Osteoblast (primary cell): ENCODE data around the gene WBP1L. TPM values are rescaled to one million over a fixed set of nuclear protein-coding genes. Genes with fewer than 3 reads are reported as not detected.
"Not testable (repeated sequence)": the region's sequence is repeated elsewhere in the genome, so short reads cannot be mapped to it uniquely, and the experiment has no call there.

Source experiments
- DNase-seq: peaks from one replicate; pipeline ENCODE4 v3.0.0; 2011; ENCODE audit warnings: low spot score, mixed read lengths; ENCODE audit not compliant: insufficient read length; ENCODE audit errors: missing footprints
- H2AFZ ChIP-seq: 2 replicates; pipeline ENCODE4 v1.6.0; 2011; ENCODE audit warnings: mild to moderate bottlenecking, low read length
- H3K27ac ChIP-seq: 2 replicates; pipeline ENCODE4 v1.5.1; 2011; ENCODE audit warnings: mild to moderate bottlenecking, low read depth, low read length, moderate library complexity
- H3K27me3 ChIP-seq: 2 replicates; pipeline ENCODE4 v1.6.0; 2012; ENCODE audit warnings: mild to moderate bottlenecking, control low read depth, inconsistent platforms, low read length, moderate library complexity; ENCODE audit not compliant: insufficient read depth
- H3K36me3 ChIP-seq: 2 replicates; pipeline ENCODE4 v1.5.1; 2011; ENCODE audit warnings: mild to moderate bottlenecking, low read length, control low read depth, moderate library complexity; ENCODE audit not compliant: insufficient read depth
- H3K4me1 ChIP-seq: 2 replicates; pipeline ENCODE4 v1.5.1; 2011; ENCODE audit warnings: mild to moderate bottlenecking, low read length, control low read depth, moderate library complexity; ENCODE audit not compliant: insufficient read depth
- H3K4me2 ChIP-seq: 2 replicates; pipeline ENCODE4 v1.6.0; 2011; ENCODE audit warnings: mild to moderate bottlenecking, low read length; ENCODE audit not compliant: insufficient read depth
- H3K4me3 ChIP-seq: fragments of 200-600 bp; sonication (generic); 3 replicates; pipeline ENCODE4 v1.5.1; 2012; ENCODE audit warnings: mild to moderate bottlenecking, low read length, inconsistent platforms; ENCODE audit not compliant: insufficient read depth
- H3K79me2 ChIP-seq: 2 replicates; pipeline ENCODE4 v1.6.0; 2012; ENCODE audit warnings: mild to moderate bottlenecking, low read length, control low read depth, inconsistent platforms; ENCODE audit not compliant: insufficient read depth
- H3K9me3 ChIP-seq: 2 replicates; pipeline ENCODE4 v1.5.1; 2011; ENCODE audit warnings: low read depth, low read length, control low read depth
- H4K20me1 ChIP-seq: 2 replicates; pipeline ENCODE4 v1.6.0; 2012; ENCODE audit warnings: mild to moderate bottlenecking, low read length, control low read depth; ENCODE audit not compliant: insufficient read depth
- total RNA-seq: library from RNA; depleted of rRNA; stranded (reverse); fragments of >200 nt; gene quantifications from 2 replicates; pipeline ENCODE4 v1.2.3, GENCODE V29; 2012
- TF ChIP-seq, protein P1 (sequence below): IDR thresholded peaks from 2 replicates; pipeline ENCODE4 v1.5.1; 2011; ENCODE audit warnings: mild to moderate bottlenecking, low read depth, low read length, moderate library complexity; ENCODE audit errors: extremely low read depth

The WBP1L gene
- total RNA-seq, 1 donor, result 76.4 TPM

DNA sequence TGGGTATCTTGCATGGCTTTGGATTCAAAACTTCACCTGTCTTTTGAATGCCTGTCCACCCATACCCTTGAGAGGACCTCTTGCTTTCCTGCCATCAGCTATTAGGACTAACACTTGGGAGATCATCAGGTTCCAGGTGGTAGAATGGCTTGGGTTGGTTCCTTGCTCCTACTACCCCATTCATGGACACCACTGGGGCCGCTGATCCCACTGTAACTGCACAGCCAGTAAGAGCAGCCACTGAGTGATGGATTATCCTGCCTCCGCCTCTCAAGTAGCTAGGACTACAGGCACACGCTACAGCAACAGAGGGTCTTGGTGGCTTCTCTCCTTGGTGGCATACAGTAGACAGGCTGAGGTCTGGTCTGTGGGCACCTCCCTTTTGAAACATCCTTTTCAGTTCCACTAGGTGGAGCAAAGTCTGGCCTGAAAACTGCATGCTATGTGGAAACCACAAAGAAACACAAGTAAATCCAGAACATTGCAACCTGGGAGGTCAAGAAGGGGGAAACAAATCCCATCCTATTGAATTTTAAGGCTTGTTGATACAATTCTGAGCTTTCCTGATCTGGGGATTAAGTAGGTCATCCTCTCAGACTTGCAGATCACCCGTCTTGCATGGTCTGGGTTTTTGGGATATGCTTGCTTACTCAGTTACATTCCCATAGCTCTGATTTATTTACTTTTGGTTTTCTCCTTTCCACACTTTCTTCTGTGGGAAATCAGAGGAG is 9.4 kb downstream of the WBP1L start:
- H3K27me3 ChIP-seq, result no peaks in the 10 kb centered on the region
- peaks cover 82% of the 10 kb centered on the region for H3K79me2 ChIP-seq
- TF ChIP-seq, protein P1, sequence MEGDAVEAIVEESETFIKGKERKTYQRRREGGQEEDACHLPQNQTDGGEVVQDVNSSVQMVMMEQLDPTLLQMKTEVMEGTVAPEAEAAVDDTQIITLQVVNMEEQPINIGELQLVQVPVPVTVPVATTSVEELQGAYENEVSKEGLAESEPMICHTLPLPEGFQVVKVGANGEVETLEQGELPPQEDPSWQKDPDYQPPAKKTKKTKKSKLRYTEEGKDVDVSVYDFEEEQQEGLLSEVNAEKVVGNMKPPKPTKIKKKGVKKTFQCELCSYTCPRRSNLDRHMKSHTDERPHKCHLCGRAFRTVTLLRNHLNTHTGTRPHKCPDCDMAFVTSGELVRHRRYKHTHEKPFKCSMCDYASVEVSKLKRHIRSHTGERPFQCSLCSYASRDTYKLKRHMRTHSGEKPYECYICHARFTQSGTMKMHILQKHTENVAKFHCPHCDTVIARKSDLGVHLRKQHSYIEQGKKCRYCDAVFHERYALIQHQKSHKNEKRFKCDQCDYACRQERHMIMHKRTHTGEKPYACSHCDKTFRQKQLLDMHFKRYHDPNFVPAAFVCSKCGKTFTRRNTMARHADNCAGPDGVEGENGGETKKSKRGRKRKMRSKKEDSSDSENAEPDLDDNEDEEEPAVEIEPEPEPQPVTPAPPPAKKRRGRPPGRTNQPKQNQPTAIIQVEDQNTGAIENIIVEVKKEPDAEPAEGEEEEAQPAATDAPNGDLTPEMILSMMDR, result peak; percentile 73
- H2AFZ ChIP-seq, result no peak overlapping the region
- peak overlapping the region; percentile 74 for H3K4me2 ChIP-seq
- peak; percentile 59 for DNase-seq
- H3K27ac ChIP-seq, result peak overlapping the region; percentile 99
- H4K20me1 ChIP-seq, result peaks cover 10% of the 10 kb centered on the region
- peaks cover 37% of the 10 kb centered on the region for H3K4me1 ChIP-seq
- no peaks in the 10 kb centered on the region for H3K36me3 ChIP-seq
- H3K9me3 ChIP-seq, result no peaks in the 10 kb centered on the region
- peak overlapping the region; percentile 41 for H3K4me3 ChIP-seq

DNA sequence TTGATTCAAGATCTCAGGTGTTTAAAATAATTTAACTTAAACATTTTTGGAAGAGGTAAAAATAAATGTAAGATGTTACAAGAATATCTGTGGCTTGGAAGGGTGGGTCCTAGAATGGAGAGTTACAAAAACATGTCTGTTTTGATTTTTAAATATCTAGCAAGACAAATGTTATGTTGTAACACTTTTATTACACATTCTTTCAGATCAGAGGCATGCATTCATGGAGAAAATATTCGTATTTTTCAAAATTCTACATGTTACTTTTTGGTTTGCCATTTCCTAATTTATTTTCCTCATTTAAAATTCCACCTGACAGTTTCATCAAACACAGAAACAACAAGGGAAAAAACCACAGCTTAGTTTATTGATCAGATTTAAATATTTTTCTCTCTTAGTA is 10.0 kb downstream of the WBP1L start:
- peak overlapping the region; percentile 74 for H3K4me2 ChIP-seq

DNA sequence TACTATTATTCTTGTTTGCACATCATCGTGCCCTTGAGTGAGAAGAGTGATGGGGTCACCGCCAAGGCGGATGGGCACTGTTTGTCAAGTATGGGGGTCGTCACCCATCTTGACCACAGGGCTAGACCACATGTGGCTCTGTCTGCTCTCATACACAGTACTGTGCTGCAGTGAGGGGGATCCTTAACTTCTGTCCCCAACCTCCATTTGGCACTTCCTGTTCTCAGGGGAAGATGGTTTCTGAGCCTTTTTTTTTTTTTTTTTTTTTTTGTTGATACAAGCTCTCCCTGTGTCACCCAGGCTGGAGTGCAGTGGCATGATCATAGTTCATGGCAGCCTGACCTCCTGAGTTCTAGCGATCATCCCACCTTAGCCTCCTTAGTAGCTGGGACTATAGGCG is 13.6 kb downstream of the WBP1L start:
- H3K4me1 ChIP-seq, result peaks cover 40% of the 10 kb centered on the region
- H3K27ac ChIP-seq, result no peak overlapping the region
- TF ChIP-seq, protein P1, result no peak
- peaks cover 13% of the 10 kb centered on the region for H4K20me1 ChIP-seq
- H3K4me2 ChIP-seq, result no peak overlapping the region
- no peak overlapping the region for H3K4me3 ChIP-seq
- H3K27me3 ChIP-seq, result no peaks in the 10 kb centered on the region
- H3K36me3 ChIP-seq, result no peaks in the 10 kb centered on the region
- DNase-seq, result no peak
- H3K79me2 ChIP-seq, result peaks cover 76% of the 10 kb centered on the region
- no peak overlapping the region for H2AFZ ChIP-seq
- H3K9me3 ChIP-seq, result no peaks in the 10 kb centered on the region

More for the DNA sequence above, 10.0 kb downstream of the WBP1L start:
- Histone ChIP-seq H3K79me2 (peaks cover 82% of the 10 kb centered on the region), H3K9me3 (no peaks in the 10 kb centered on the region), H4K20me1 (peaks cover 6% of the 10 kb centered on the region), H3K27me3 (no peaks in the 10 kb centered on the region), H3K4me1 (peaks cover 41% of the 10 kb centered on the region), H3K27ac (peak overlapping the region; percentile 99), H2AFZ (no peak overlapping the region), H3K4me3 (no peak overlapping the region), H3K36me3 (no peaks in the 10 kb centered on the region)
- TF ChIP-seq, protein P1, result no peak
- peak; percentile 78 for DNase-seq

DNA sequence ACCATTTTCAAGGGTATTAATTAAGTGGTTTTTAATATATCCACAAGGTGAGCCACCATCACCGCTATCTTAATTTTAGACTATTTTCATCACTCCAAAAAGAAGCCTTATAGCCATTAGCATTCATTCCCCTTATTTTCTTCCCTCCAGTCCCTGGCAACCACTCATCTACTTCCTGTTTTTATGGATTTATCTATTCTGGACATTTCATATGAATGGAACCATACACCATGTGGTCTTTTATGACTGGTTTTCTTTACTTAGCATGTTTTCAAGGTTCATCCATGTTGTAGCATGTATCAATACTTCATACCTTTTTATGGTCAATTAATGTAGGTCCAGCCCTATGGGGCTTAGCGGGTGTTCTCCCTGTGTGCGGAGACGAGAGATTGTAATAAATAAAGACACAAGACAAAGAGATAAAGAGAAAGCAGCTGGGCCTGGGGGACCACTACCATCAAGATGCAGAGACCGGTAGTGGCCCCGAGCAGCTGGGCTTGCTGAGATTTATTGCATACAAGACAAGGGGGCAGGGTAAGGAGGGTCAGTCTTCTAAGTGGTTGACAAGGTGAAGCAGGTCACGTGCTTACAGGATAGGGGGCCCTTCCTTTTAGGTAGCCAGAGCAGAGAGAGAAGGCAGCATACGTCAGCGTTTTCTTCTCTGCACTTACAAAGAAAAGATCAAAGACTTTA is 14.6 kb downstream of the WBP1L start:
- Histone ChIP-seq H3K79me2 (peaks cover 81% of the 10 kb centered on the region), H4K20me1 (peaks cover 13% of the 10 kb centered on the region), H2AFZ (peak overlapping the region; percentile 37), H3K27me3 (no peaks in the 10 kb centered on the region), H3K9me3 (no peaks in the 10 kb centered on the region), H3K4me2 (peak overlapping the region; percentile 35), H3K4me1 (peaks cover 30% of the 10 kb centered on the region), H3K4me3 (no peak overlapping the region), H3K36me3 (no peaks in the 10 kb centered on the region), H3K27ac (peak overlapping the region; percentile 5)
- TF ChIP-seq, protein P1, result no peak
- DNase-seq, result no peak

DNA sequence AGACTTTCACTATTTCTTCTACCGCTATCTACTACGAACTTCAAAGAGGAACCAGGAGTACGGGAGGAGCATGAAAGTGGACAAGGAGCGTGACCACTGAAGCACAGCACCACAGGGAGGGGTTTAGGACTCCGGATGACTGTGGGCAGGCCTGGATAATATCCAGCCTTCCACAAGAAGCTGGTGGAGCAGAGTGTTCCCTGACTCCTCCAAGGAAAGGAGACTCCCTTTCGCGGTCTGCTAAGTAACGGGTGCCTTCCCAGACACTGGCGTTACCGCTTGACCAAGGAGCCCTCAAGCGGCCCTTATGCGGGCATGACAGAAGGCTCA is 15.2 kb downstream of the WBP1L start:
- H3K27me3 ChIP-seq, H3K36me3 ChIP-seq, H3K4me3 ChIP-seq, H3K9me3 ChIP-seq, DNase-seq: not testable (repeated sequence)
- Histone ChIP-seq H2AFZ (peak overlapping the region; percentile 37), H3K79me2 (peaks cover 85% of the 10 kb centered on the region), H3K27ac (peak overlapping the region; percentile 12), H3K4me1 (peaks cover 25% of the 10 kb centered on the region), H4K20me1 (peaks cover 13% of the 10 kb centered on the region), H3K4me2 (peak overlapping the region; percentile 35)
